NCI-H226 (cell line): ENCODE data around the gene AMZ1.

Source experiments
- DNase-seq: peaks from one replicate; pipeline ENCODE4 v3.0.0-alpha.2; 2015

The AMZ1 gene

DNA sequence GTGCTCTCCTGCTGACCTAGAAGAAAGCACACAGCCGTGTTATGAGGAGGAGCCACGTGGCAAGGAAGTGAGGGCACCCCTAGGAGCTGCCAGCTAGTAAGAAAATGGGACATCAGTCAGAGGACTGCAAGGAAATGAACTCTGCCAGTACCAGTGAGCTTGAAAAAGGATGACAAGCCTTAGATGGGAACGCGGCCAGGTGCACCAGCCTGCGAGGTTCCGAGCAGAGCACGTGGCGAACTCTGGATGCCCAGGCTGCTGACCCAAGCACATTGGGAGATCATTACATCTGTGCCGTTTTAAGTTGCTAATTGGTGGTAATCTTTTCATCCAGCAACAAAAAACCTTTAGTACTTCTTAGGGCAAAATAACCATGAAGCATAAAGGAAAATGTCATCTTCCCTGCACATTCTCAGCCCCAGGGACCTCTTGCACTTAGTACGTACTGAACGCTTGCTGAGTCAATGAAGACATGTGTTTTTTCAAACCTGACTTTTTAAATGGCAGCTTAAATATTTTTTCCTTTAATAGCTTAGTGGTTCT is 69.4 kb downstream of the AMZ1 start:
- peak; percentile 67 for DNase-seq

- peak; percentile 99 for DNase-seq
Measured at GRCh38 chr7:2757904-2758672, 70.1 kb downstream of the AMZ1 start.

GRCh38 chr7:2758673-2759616 is 70.9 kb downstream of the AMZ1 start:
- DNase-seq: no peak

- no peak for DNase-seq
Measured at GRCh38 chr7:2759736-2760097, 71.7 kb downstream of the AMZ1 start.

- peak; percentile 33 for DNase-seq
Measured at GRCh38 chr7:2760098-2760889, 72.3 kb downstream of the AMZ1 start.

GRCh38 chr7:2761131-2761624 is 73.2 kb downstream of the AMZ1 start:
- no peak for DNase-seq

DNA sequence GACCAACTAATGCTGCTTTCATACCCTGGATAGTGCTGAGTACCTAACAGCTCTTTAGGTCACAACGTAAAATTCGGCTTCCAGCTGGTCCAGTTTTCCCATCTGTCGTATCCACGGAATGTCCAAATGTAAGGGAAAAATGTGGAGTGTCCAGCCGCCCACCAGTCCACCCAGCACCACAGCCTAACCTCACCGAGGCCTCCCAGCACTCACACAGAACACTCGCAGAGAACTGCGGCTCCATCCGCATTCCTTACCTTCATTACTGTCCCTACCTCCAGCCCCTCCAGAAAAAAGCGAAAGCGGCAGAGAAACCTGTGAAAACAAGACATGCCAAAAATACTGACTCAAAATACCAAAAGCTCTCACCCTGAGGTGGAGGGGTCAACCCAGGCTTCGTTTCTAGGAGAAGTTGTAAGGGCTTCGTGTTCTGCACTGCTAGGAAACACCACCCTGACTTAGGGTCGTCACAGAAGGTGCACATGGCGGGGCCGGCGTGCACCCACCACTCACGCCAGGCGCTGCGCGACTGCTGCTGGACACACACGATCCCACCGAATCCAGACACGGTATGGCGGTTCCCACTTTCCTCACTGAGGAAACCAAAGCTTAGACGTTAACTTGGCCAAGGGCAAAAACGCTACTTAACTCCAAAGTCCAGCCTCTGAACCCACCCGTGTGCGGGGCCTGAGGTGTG is 73.9 kb downstream of the AMZ1 start:
- DNase-seq: no peak

GRCh38 chr7:2763597-2763996 is 75.6 kb downstream of the AMZ1 start:
- DNase-seq: no peak

DNA sequence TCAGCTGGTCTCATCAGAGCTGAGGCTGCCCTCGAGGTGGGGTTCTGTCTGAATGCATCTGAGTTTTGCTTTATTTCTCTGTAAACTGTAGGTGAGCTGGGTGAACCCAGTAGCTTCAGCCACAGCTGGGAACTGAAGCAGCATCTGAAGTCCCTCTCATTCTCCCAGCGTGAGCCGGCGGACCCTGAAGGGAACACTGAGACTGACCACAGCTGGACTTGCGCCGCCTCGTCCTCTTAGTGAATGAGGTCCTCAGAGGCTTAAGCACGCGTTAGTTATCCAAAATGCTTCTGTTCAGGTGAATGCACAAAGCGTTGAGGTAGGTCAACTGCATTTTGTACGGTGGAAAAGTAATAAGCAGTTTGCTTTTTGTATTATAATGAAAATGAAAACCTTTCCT is 76.6 kb downstream of the AMZ1 start:
- DNase-seq: no peak
